HG03103 (cell line): ENCODE data around the gene HOXD10.

Experiments used
- ATAC-seq: cut with Tn5 transposase; IDR thresholded peaks from one replicate; pipeline ENCODE4 v1.9.1; 2021; ENCODE audit warnings: low read depth; ENCODE audit not compliant: unreplicated experiment

Gene HOXD10

DNA sequence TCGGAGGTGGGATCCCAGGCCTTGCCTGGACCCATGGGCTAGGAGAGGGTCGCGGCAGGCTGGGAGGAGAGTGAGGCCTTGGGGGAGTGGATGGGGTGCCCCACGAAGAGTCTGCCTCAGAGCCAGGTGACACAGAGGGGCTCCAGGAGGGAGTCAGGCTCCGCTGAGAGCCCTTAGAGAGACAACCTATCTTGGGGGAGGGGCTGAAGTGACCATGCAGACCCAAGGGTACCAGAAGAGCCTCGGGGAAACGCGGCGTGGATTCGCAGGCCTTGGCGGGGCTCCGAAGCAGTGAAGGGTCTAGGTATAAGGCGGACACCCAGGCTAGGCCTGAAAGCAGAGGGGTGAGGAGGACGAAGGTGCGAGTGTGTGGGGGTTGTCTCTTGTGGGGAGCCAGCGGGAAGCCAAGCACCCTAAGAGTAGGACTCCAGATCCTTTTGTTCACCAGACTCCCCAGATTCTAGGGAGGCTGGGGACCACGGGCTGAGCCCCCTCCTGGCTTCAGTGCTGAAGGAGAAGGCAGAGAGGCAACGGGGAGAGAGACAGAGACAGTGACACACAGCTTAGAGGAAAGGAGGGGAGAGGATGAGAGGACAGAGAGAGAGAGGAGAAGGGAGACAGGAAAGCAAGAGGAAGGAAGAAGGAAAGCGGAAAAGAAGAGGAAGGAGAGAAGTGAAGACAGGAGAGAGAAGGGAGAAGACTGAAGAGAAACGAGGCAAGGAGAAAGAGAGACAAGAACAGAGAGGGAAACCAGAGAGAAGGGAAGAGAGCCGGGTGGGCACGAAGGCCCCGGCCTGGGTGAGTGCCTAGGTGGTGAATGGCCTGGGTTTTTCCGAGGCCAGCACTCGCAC is 10.6 kb upstream of the HOXD10 start:
- no peak for ATAC-seq

GRCh38 chr2:176106581-176107539 is 9.7 kb upstream of the HOXD10 start, which contains the start of gene HOXD11:
Gene HOXD11, plus strand, starts transcription at chr2:176107280. Its CDS starts 76 bp downstream, at chr2:176107356.
- no peak for ATAC-seq

DNA sequence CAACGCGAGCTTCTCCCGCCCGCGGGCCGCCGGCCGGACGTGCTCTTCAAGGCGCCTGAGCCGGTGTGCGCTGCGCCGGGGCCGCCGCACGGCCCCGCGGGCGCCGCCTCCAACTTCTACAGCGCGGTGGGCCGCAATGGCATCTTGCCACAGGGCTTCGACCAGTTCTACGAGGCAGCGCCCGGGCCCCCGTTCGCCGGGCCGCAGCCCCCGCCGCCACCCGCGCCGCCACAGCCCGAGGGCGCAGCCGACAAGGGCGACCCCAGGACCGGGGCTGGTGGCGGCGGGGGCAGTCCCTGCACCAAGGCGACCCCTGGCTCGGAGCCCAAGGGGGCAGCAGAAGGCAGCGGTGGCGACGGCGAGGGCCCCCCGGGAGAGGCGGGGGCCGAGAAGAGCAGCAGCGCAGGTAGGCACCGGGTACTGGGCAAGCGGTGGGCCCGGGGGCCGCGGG is 8.8 kb upstream of the HOXD10 start:
- ATAC-seq: no peak

GRCh38 chr2:176109192-176109901 is 7.2 kb upstream of the HOXD10 start:
- no peak for ATAC-seq

GRCh38 chr2:176109946-176110345 is 6.6 kb upstream of the HOXD10 start:
- no peak for ATAC-seq

DNA sequence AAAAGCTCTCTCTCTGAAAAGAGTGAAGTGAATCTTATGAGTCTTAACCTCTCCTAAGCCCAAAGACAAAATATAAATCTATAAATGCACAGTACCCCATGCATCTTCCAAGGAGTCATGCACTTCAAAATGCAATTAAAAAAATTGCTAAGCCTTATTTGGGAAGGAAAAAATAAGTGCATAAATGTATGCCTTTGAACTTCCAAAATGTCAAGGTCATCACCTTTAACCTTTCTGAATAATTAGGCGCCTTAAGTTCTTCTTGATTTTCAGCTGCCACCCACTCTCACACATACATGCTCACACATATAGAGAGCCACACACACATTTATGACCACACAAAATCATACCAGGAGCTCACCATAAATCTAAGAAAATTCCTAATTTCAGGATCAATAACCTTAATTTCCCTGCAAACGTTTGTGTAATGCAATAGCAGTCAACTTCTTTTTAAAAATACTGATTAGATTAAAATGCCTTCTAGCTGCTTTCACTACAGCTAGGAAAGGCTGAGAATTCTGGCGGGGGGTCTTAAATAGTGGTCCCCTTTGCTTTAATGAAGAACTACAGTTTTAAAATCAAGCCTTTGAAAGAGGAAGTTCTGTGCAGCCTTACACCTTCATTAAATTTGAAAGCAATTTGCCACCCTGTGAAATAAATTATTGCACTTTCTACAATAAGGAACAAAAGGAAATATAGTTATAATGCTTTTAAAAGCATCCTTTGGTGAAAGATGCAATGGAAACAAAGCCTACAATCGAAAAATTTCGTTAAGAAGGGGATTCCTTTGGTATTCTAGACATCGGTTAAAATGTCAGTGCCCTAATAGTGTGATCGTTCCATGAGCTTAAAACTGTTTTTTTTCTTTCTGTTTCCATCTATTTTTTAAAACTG is 5.9 kb upstream of the HOXD10 start:
- no peak for ATAC-seq

DNA sequence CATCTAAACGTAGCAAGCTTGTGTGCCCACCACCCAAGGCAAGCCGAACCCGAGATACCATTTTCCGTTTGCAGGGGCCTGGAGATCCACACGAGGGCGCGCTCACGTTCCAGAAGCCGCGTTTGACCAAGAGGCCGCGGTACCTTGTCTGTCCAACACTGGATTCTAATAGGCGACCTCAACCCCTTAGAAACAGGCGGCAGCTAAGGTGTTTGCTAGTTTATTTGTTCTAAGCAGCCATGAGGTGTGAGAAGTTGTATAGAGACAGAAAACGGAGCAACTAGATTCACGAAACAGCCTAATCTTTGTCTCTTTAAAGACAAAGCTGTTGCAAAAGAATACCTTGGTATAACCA is 5.3 kb upstream of the HOXD10 start:
- no peak for ATAC-seq

DNA sequence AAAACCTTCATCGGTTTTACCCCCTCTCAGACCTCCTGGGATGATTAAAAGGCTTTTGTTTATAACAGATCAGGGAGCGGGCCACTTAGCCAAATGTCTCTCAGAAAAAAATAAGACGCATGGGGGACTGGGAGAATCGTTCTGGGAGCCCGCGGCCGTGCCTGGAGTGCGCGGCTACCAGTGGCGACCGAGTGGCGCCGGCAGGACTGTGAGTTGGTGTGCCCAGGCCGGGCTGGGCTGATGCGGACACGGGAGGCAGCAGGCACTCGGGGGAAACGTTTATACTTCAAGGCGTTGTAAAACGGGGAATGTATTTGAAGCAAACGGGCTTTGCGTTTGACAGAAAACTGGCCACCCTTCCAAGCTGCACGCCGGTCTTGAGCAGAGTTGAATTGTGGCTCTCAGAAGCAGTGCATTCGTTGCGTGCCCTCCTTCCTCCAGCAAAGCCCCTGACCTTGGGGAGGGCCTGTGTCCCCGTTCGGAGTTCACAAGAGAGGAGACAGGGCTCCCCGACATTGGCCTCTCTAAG is 4.7 kb upstream of the HOXD10 start:
- no peak for ATAC-seq

DNA sequence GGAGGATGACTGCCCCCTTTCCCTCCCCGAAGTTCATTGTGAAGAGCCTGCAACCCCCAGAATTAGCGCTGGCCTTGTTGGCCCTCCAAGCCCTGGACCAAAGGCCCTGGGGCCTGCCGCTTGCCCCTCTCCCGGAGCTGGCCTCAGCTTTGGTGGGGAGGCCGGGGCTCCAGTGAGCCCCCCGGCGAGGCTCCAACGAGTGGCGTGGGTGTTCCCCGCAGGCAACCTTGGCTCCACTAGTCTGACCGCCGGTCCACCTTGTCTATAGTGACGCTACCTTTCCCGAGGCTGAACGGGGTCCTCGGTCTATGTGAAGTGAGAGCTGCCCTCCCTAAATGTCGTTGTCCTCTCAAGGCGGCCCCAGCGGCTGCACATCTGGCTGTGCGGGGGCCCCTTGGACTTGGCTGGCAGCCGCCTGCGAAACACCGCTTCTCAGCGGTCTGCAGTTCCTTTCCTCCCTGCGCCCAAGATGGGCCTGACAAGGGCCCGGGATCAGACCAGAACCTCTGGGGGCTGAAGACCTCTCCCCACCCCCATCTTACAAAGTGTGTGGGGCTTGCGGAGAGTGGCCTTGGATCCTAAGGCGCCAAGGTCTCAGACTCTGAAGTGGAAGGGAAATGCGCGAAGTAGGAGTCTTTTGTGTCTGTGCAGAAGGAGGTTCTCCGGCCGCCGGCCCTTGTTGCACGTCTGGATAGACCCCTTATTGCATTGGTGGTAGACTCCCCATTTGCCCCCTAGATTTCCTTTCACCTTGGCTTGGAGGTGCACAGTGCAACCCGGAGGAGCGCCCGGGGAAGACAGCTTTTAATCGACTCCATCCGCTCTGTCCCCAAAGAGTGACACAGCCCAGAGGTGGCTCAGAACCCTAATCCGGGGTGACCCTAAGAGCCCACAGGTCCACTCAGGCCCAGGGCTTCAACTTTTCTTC is 3.9 kb upstream of the HOXD10 start:
- no peak for ATAC-seq

GRCh38 chr2:176114120-176114929 is 2.3 kb upstream of the HOXD10 start:
- no peak for ATAC-seq

DNA sequence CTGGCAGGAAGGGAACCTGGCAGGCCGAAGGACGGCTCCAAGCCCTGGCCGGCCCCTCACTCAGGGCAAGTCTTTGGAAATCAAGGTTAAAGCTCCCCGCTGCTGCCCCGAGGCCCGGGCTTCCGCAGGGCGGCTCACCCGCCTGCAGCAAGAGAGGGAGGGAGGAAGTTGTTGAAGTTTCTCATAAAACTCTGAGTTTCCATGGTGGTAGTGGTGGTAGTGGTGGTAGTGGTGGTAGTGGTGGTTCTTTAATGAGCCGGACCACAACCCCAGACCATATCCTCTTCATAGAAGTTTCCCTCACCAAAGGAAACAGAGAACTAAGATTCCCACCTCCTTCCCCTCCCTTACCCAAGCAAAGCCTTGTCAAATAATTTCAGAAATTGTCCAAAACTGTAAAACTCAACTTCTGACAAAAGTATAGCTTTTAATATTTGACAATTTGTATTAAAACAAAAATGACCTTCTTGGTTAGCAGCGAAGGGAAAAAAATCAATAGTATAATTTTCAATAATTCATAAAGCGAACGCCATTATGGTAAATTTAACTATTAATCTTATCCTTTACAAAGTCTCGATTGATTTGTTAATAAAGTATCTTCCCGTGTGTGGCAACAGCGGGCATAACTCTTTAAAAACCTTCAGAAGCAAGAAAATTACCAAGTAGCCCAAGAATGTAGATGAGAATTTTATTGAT is 1.5 kb upstream of the HOXD10 start:
- ATAC-seq: no peak

DNA sequence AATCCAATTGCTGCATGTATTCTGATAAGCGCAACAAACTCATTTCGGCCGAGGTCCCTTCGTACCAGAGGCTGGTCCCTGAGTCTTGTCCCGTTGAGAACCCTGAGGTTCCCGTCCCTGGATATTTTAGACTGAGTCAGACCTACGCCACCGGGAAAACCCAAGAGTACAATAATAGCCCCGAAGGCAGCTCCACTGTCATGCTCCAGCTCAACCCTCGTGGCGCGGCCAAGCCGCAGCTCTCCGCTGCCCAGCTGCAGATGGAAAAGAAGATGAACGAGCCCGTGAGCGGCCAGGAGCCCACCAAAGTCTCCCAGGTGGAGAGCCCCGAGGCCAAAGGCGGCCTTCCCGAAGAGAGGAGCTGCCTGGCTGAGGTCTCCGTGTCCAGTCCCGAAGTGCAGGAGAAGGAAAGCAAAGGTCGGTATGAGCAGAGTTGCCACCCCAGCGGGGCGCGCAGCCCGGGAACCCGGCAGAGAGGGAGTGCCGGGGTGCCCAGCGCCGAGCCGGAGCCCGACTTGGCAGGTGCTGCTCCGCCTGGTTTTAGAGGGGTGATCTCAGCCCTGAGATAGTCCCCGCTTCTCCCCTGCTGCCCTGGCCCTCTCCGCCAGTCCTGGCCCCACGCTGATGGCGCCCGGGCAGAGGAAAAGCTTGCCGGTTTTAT is 714 bp downstream of the HOXD10 start:
- no peak for ATAC-seq

DNA sequence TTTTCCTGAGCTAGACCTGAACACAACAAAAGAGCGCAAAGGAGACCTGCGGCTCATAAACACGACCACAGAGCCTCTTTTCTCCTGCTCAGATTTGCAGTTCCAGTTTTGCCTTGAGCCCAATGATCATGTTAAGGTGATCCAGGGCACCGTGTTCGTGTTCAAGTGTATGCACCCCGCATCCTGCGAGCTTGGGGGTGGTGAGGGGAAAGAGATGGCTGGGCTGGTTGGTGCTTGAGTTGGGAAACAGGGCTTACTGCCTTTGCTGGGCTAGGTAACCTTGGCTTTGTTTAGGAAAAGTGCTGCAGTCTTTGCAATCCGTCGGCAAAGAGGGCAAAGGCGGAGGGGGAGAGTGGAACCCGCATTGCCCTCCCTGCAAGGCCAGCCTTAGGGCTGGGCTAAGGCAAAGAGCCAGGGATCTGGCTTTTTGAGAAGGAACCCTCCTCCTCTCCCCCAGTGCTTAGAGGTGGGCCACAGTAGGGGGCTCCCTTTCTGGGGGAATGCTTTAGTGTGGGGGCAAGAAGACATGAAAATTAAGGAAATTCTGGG is 1.3 kb downstream of the HOXD10 start:
- ATAC-seq: no peak

- no peak for ATAC-seq
Measured at GRCh38 chr2:176118601-176119339, 2.2 kb downstream of the HOXD10 start.

- no peak for ATAC-seq
Measured at GRCh38 chr2:176120364-176121189, 4.0 kb downstream of the HOXD10 start.
